GM21526 (cell line): ENCODE results near the gene NFAT5.
"Not testable (repeated sequence)": the region's sequence is repeated elsewhere in the genome, so short reads cannot be mapped to it uniquely, and the experiment has no call there.

ENCODE experiments used
- ATAC-seq: cut with Tn5 transposase; IDR thresholded peaks from one replicate; pipeline ENCODE4 v1.9.1; 2021; ENCODE audit warnings: moderate library complexity; ENCODE audit not compliant: unreplicated experiment, low FRiP score

The NFAT5 gene

DNA sequence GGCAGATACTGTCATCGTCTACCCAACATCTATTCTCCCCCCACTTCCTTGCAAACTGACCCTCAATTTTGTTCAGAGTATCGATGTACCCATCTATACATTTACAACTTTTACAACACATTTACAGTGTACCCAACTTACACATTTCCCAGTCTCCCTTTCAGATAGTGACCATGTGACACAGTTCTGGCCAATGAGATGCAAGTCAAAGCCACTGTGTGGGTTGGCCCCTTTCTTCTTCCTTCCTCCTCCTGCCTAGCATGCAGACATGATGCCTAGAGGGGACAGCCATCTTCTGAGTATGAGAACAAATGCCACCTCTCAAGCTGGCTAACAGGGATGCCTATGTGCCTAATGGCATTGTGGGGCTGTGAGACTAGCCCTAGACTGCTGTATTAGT lies 11.3 kb upstream of the NFAT5 start:
- no peak for ATAC-seq

GRCh38 chr16:69555437-69555836 lies 10.3 kb upstream of the NFAT5 start:
- ATAC-seq: no peak

GRCh38 chr16:69555867-69556266 lies 9.9 kb upstream of the NFAT5 start:
- no peak for ATAC-seq

DNA sequence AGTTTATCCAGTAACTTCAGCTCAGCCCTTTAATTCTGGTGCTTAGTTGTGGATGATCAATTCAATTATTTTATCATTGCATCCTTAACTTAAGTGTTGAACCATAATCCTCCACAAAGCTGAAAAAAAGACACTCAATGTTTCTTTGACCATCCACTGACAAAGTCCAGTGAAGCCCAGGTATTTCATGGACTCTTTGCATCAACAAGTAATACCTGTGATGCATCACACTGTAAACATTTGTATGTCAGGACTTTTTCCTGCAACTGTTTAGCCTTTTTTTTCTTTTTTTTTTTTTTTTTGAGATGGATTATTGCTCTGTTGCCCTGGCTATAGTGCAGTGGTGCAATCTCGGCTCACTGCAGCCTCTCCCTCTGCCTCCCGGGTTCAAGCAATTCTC lies 6.6 kb upstream of the NFAT5 start:
- no peak for ATAC-seq

GRCh38 chr16:69561367-69561766 lies 4.4 kb upstream of the NFAT5 start:
- not testable (repeated sequence) for ATAC-seq

GRCh38 chr16:69561901-69562300 lies 3.9 kb upstream of the NFAT5 start:
- ATAC-seq: no peak

GRCh38 chr16:69562813-69563212 lies 3.0 kb upstream of the NFAT5 start:
- no peak for ATAC-seq

- ATAC-seq: no peak
Measured at GRCh38 chr16:69563605-69564580, 1.9 kb upstream of the NFAT5 start.

DNA sequence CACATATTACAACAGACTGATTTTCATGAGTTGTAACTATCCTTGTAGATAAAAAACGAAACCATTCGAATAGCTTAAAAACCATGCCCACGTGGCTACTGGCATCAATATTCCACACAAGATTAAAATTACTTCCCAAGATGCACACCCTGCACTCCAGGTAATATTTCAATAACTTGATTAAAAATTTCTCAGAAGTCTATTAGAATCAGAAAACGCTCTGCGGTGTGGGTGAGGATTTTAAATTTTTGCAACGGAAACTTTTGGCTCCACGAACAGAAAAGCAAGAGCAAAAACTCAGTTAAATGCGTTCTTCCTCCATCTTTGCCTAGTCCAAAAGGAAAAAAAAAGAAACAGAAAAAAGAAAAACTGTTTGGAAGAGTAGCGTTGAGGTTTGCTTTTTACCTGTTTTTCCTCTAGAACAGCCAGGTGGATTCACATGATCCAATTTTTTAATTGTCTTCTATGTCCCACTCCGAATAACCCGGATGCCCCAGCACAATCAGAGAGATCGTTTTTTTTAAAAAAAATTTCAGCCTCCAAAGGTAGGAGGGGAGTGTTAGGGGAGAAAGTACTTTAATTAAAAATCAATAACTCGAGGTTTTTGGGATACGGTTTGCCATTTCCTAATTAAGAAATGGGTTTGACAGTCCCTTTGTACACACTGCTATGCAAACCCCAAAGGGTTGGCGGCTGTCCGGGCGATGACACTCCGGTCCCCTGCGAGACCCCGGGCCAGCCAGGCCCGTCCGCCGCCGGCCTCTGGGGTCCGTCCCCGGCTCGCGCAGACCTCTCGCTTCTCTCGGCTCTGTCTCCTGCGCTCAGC lies 708 bp upstream of the NFAT5 start:
- peak; percentile 21 for ATAC-seq

GRCh38 chr16:69566240-69566980 lies 644 bp downstream of the NFAT5 start:
- ATAC-seq: peak; percentile 12

GRCh38 chr16:69566981-69567680 lies 1.4 kb downstream of the NFAT5 start:
- ATAC-seq: no peak

GRCh38 chr16:69568676-69569075 lies 2.9 kb downstream of the NFAT5 start:
- no peak for ATAC-seq

DNA sequence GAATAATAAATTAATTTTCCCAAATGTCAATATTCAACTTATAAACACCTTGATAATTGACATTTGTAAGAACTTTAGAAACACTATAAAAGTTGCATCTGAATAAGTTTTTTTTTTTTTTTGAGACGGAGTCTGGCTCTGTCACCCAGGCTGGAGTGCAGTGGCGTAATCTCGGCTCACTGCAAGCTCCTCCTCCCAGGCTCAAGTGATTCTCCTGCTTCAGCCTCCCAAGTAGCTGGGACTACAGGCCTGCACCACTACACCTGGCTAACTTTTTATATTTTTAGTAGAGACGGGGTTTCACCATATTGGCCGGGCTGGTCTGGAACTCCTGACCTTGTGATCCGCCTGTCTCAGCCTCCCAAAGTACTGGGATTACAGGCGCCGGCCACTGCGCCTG lies 13.0 kb downstream of the NFAT5 start:
- ATAC-seq: not testable (repeated sequence)

DNA sequence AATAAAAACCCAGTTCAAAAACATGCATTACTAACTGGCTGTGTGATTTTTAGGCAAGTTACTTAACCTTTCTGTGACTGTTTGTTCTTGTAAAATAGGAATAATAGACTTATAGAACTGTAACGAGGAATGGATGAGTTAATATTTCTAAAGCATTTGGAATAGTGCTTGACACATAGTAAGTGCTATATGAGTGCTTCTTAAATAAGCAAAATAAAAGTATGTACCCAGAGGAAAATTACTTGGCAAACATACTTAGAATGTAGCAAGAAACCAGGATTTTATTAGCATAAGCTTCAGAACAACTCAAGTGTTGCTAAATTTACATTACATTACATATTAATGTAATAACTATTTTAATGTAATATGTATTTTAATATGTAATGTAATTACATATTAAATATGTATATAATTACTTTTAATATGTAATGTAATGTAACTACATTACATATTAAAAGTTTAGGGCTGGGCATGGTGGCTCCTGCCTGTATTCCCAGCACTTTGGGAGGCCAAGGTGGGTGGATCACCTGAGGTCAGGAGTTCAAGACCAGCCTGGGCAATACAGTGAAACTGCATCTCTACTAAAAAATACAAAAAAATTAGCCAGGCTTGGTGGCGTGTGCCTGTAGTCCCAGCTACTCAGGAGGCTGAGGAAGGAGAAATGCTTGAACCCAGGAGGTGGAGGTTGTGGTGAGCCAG lies 14.2 kb downstream of the NFAT5 start:
- ATAC-seq: no peak

DNA sequence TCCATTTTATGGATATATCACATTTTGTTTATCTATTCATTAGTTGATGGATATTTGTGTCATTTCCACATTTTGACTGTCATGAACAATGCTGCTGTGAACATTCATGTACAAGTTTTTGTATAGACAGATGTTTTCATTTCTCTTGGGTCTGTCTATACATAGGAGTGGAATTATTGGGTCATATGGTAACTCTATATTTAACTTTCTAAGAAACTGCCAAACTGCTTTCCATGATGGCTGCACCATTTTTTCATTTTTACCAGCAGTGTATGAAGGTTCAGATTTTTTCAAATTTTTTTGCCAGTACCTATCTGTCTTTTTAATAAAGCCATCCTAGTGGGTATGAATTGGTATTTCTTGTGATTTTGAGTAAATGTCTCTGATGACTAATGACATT lies 15.5 kb downstream of the NFAT5 start:
- no peak for ATAC-seq

DNA sequence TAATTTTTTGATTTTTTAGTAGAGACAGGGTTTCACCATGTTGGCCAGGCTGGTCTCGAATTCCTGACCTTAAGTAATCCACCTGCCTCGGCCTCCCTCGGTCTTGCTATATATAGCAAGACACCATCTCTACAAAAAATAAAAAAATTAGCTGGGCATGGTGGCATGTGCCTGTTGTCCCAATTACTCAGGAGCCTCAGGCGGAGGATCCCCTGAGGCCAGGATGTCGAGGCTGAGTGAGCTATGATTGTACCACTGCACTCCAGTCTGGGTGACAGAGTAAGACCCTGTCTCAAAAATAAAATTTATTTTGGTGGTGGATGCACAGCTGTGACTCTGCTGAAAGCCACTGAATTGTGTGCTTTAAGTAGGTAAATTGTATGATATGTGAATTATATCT lies 18.7 kb downstream of the NFAT5 start:
- not testable (repeated sequence) for ATAC-seq

GRCh38 chr16:69589434-69590269 lies 23.9 kb downstream of the NFAT5 start:
- ATAC-seq: no peak

DNA sequence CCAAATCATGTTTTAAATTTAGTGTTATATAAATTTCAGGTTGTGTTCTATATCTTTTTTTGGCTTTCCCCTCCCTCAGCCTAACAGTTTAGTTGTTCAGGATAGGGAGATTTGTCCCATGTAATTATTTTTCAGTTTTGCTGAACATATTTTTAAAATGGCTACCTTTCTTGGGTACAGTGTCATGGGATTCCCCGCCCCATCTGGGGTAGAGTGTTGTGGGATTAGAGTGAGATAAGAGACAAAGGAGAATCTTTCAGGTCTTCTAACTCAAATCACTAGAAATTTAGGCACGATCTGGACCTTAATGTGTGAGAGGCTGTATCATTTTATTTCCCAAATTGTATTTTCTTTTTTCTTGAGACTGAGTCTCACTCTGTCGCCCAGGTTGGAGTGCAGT lies 24.8 kb downstream of the NFAT5 start:
- ATAC-seq: no peak
